Measurements from ENCODE around the gene CHPT1.

DNA sequence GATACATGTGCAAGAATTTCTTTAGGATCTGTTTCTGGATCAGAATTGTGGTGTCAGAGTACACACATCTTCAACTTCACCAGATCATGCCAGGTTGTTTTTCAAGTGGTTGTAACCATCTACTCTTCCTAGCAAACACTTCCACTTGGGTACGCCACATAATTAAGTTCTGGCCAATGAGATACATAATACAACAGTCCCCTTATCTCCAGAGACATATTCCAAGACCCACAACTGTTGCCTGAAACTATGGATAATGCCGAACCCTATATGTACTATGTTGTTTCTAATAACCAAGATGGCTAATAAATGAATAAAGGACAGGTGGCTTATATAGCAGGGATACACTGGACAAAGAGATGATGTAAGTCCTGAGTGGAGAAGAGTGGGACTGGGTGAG, 2.5 kb upstream of the CHPT1 start:
- TF ChIP-seq, protein P1, sequence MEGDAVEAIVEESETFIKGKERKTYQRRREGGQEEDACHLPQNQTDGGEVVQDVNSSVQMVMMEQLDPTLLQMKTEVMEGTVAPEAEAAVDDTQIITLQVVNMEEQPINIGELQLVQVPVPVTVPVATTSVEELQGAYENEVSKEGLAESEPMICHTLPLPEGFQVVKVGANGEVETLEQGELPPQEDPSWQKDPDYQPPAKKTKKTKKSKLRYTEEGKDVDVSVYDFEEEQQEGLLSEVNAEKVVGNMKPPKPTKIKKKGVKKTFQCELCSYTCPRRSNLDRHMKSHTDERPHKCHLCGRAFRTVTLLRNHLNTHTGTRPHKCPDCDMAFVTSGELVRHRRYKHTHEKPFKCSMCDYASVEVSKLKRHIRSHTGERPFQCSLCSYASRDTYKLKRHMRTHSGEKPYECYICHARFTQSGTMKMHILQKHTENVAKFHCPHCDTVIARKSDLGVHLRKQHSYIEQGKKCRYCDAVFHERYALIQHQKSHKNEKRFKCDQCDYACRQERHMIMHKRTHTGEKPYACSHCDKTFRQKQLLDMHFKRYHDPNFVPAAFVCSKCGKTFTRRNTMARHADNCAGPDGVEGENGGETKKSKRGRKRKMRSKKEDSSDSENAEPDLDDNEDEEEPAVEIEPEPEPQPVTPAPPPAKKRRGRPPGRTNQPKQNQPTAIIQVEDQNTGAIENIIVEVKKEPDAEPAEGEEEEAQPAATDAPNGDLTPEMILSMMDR (IDR thresholded peaks at IDR 0.05; ENCODE audit: borderline replicate concordance, extremely low read depth, low read length, poor library complexity, severe bottlenecking), result no peak
- no peak for TF ChIP-seq EZH2 (IDR thresholded peaks at IDR 0.05; ENCODE audit: borderline replicate concordance, low read depth, low read length, severe bottlenecking)

Data from DND-41 (cell line).